Skeletal muscle tissue (tissue), 4 donors: ENCODE measurements around the gene ZNF682. TPM values are rescaled to one million over a fixed set of nuclear protein-coding genes. Genes with fewer than 3 reads are reported as not detected.
"Not testable (repeated sequence)": the region's sequence is repeated elsewhere in the genome, so short reads cannot be mapped to it uniquely, and the experiment has no call there.

Experiments used
- H3K27ac ChIP-seq: one replicate; pipeline ENCODE4 v1.7.0; 2013; ENCODE audit warnings: mild to moderate bottlenecking, low read depth, low read length, inconsistent platforms
- H3K27me3 ChIP-seq, 3 donors: one replicate each; pipeline ENCODE4 v1.7.0; 2013; ENCODE audit warnings: low read length in 3 of 3; ENCODE audit not compliant: control insufficient read depth in 3 of 3, insufficient read depth in 3 of 3
- H3K36me3 ChIP-seq, 3 donors: one replicate each; pipeline ENCODE4 v1.7.0; 2013; ENCODE audit warnings: low read length in 3 of 3; ENCODE audit not compliant: control insufficient read depth in 3 of 3, insufficient read depth in 3 of 3
- H3K4me1 ChIP-seq, 3 donors: one replicate each; pipeline ENCODE4 v1.7.0; 2013; ENCODE audit warnings: low read length in 3 of 3, mild to moderate bottlenecking in 3 of 3; ENCODE audit not compliant: control insufficient read depth in 3 of 3, insufficient read depth in 3 of 3
- H3K4me3 ChIP-seq, 3 donors: one replicate each; pipeline ENCODE4 v1.7.0; 2013; ENCODE audit warnings: low read length in 3 of 3
- H3K9ac ChIP-seq, 3 donors: one replicate each; pipeline ENCODE4 v1.7.0; 2013; ENCODE audit warnings: low read length in 3 of 3, mild to moderate bottlenecking in 3 of 3, moderate library complexity in 2 of 3, low read depth in 1 of 3
- H3K9me3 ChIP-seq, 3 donors: one replicate each; pipeline ENCODE4 v1.7.0; 2013; ENCODE audit warnings: low read length in 3 of 3; ENCODE audit not compliant: control insufficient read depth in 3 of 3
- total RNA-seq: library from RNA; depleted of rRNA; stranded (reverse); fragments of >200 nt; gene quantifications from one replicate; pipeline ENCODE4 v1.2.3, GENCODE V29; 2014
- donor health status: Osteomylitis.

ZNF682 gene
- total RNA-seq, 1 donor from 2014 or later, result 2.6 TPM

DNA sequence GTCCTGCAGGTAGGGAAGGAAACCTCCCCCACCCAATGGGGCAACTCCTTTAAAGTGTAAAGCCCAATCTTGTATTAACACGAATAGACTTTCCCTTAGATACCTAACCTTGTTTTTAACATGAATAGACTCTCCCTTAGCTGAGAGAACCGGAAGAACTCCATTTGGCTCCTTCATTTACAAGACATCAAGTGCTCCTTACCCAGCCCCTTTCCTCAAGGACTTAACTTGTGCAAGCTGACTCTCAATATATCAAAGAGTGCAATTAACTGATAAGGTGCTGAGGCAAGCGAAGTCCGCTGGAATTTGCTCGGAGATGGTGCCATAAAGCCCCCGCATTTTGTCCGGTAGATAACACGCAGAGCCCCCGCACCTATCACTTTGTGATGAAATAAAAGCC is 28.6 kb upstream of the ZNF682 start:
- no peaks in the 10 kb centered on the region for H3K4me1 ChIP-seq

DNA sequence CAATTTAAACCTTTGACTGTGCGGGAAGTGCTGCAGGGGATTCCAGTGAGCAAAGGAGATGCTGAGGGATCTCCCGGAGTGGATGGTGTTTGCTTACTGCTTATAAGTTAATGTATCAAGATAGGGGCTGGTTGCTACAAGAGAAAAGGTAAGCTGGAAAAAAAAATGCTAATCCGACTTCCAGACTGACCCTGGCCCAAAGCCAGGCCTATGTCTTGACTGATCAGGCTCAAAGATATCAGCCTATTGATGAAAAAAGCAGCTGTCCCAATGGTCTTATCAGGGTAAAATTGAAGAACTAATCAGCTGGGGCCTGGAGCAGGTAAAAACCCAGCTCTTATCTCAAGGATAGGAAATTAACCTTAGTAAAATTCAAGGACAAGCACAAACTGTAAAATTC is 27.6 kb upstream of the ZNF682 start:
- no peaks in the 10 kb centered on the region for H3K4me1 ChIP-seq
- no peaks in the 10 kb centered on the region for H3K27me3 ChIP-seq
- H3K9ac ChIP-seq, result no peak overlapping the region
- no peaks in the 10 kb centered on the region for H3K9me3 ChIP-seq
- no peaks in the 10 kb centered on the region for H3K36me3 ChIP-seq
- no peak overlapping the region for H3K4me3 ChIP-seq
- no peak overlapping the region for H3K27ac ChIP-seq

More for the DNA sequence above, 28.6 kb upstream of the ZNF682 start:
- Histone ChIP-seq H3K27ac (no peak overlapping the region), H3K36me3 (no peaks in the 10 kb centered on the region), H3K27me3 (no peaks in the 10 kb centered on the region), H3K4me3 (no peak overlapping the region), H3K9me3 (no peaks in the 10 kb centered on the region), H3K9ac (no peak overlapping the region)

DNA sequence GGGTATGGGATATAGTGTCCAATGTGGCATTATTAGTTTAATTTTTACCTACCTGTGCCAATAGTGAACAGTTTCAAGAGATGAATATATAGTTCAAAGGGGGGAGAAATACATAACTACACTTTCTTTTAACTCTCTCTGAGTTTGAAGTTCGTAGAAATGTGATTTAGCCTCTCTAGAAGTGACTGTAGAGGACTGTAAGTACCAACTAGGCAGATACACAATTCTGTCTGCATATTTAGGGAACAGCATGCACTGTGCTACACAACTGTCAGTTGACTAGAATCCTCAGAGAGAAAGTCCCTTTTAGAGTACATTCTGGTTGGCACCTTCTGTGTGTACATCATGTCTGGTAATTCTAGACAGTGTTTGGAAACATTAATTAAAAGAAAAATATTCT is 21.0 kb upstream of the ZNF682 start:
- H3K36me3 ChIP-seq, result no peaks in the 10 kb centered on the region
- H3K4me1 ChIP-seq, result no peaks in the 10 kb centered on the region
- no peak overlapping the region for H3K27ac ChIP-seq

DNA sequence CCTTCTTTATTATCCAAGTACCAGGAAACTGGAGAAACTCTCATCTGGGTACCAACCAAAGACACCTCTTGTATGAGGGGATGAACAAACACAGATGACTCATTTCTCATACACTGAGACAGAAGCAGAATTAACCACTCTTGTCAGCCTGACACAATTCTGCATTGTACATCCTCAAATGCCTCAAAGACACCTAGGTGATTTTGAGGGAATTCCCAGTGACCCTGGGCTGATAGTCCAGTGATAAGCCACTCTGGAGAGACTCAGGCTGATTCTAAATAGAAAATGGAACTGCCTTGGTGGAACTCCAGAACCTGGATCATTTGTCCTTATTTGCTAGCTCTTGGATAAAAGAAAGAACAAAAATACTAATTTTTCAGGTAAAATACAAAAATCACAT is 19.4 kb upstream of the ZNF682 start:
- H3K4me3 ChIP-seq, H3K27me3 ChIP-seq, H3K9ac ChIP-seq, H3K9me3 ChIP-seq, H3K27ac ChIP-seq, H3K36me3 ChIP-seq, H3K4me1 ChIP-seq: not testable (repeated sequence)

More for the DNA sequence above, 21.0 kb upstream of the ZNF682 start:
- Histone ChIP-seq H3K4me3 (no peak overlapping the region), H3K27me3 (no peaks in the 10 kb centered on the region), H3K9ac (no peak overlapping the region), H3K9me3 (no peaks in the 10 kb centered on the region)

DNA sequence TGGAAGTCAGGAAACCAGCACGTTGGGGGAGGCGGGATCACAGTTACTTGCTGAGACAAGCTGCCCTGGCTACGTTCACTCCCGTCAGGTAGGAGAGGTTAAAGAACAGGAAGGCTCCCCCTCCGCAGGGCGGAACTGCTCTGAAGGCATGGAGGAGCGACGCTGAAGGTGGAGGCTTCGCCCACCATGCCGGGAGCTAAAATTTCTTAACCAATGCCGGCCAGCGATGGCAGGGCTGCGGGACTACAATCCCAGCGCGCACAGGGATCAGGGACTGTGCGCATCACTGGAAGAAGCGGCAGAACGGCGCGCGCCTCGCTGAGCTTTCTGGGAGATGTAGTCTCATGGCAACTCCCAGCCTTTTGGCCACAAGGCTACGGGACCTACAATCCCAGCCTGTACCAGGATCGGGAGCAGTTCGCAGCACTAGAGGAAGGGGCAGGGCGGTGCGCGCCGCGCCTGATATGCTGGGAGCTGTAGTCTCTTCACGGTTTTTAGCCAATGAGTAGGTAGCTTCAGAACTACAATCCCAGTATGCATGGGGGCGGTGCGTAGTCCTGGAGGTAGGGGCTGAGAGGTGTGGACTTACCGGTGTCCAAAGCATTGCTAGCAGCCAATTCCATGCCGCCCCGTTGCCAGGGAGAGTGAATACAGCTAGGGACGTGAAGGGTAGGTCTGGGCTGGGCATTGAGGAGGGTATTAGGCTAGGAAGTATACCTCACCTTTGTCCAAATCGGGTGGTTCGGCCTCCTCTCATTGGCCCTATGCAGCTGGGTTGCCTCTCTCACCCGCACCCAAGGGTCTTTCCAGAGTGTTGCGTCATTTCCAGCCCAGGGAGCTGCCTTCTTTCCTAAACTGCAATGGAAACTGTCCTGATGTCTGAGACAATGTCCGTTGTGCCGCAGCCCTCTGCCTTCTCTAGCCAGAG is 12.8 kb upstream of the ZNF682 start:
- Histone ChIP-seq H3K27me3 (no peaks in the 10 kb centered on the region), H3K9ac (peak overlapping the region; percentile 69 to 79 (median 74)), H3K36me3 (no peaks in the 10 kb centered on the region), H3K27ac (peak overlapping the region; percentile 14), H3K9me3 (peaks cover 0 to 2% (median 0%) of the 10 kb centered on the region in 3 donors), H3K4me3 (peak overlapping the region; percentile 79 to 93 (median 92)), H3K4me1 (peaks cover 6 to 8% (median 6%) of the 10 kb centered on the region in 3 donors)

DNA sequence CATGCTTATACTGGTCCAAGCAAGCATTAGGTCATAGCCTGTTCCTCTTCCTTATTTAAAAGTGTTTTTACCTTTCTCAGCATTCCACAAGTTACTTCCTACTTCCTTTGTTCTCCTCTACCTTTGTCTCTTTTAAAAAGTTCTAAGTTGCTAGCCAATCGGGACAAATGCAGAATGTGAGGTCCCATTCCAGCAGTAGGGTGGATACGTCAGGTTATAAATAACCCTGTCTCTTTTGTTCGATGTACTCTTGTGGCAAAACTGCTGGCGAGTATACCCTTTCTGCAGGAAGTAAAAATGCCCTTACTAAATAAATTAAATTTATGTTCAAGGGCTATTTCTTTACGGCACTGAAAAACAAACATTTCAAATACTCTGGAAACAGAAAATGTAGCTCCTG is 6.4 kb upstream of the ZNF682 start:
- not testable (repeated sequence) for H3K27ac ChIP-seq, H3K9ac ChIP-seq, H3K4me3 ChIP-seq, H3K36me3 ChIP-seq, H3K27me3 ChIP-seq, H3K9me3 ChIP-seq, H3K4me1 ChIP-seq

DNA sequence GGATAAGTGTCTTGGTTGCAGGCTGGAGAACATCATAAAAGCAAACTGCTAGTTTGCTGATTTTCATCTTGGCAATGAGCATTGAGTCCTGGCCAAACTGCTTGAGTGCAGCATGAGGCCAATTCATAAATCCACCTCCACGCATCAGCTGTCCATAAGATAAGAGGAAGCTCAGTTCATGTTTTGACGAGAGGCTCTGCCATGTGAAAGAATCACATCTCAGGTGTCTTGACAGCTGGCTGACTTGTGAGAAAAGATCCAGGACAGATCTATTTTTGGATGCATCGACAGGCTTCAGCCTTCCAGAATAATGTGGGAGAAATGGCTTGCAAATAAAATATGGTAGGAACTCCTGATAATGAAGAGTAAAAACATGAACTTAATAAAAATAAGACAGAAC is 5.4 kb upstream of the ZNF682 start:
- H3K4me1 ChIP-seq, result peaks cover 0 to 2% (median 0%) of the 10 kb centered on the region in 3 donors
- no peaks in the 10 kb centered on the region for H3K36me3 ChIP-seq
- no peak overlapping the region for H3K4me3 ChIP-seq
- H3K27me3 ChIP-seq, result no peaks in the 10 kb centered on the region
- H3K9me3 ChIP-seq, result no peaks in the 10 kb centered on the region
- H3K9ac ChIP-seq, result no peak overlapping the region
- peak overlapping the region; percentile 16 for H3K27ac ChIP-seq

DNA sequence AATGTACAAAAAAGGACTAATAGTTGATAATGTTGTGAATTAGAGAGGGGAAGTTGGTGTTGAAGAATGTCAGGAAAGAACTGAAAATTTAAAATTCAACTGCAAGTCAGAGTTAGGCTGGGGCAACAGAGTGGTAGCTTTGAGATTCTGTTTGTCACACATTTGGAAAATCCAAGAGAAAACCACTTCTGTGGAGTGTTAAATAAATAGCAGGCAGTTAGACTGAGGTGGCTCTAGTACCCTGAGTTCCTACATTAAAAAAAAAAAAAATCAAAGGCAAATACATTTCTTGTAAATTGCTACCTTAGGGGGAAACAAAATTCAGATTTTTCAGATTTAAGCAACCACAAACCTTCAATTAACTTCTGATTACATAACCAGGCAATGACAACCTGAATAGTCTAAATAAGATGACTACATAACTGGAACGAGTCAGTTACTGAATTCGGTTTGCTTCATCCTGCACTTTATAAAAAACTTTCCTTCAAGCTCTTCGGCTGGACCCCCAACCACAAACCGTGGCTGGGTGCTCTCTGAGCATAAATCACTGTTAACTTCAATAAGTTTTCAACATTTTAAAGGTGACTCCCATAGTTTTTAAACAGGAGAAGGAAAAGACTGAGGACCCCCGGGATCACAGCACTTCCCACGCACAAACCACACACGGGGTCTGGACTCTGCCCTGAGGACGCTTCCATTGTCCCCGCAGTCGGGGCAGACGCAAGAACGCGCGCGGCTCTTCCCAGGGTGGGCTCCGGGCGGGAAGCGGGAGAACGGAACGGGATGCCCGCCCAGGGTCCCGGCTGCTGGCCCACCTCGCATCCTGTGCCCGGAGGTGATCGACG is 725 bp downstream of the ZNF682 start:
- Histone ChIP-seq H3K9ac (peak overlapping the region; percentile 66 to 74 (median 71)), H3K36me3 (no peaks in the 10 kb centered on the region), H3K4me1 (peaks cover 0 to 2% (median 0%) of the 10 kb centered on the region in 3 donors), H3K27me3 (no peaks in the 10 kb centered on the region), H3K9me3 (no peaks in the 10 kb centered on the region), H3K27ac (no peak overlapping the region), H3K4me3 (peak overlapping the region; percentile 79 to 95 (median 94))

DNA sequence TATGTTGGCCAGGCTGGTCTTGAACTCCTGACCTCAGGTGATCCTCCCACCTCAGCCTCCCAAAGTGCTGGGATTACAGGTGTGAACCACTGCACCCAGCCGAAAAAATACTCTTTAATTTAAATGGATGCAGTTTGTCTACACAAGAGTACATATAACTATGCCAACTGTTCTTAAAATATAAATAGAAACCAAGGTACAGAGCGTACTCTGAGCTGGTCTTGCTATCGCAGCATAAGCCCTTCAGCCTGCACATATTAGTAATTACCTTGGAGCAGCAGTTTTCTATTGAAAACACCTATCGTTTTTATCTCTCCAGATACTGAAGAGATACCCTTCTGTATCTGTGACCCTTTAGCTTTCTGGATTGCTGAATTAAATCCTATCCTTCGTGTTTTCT is 3.4 kb downstream of the ZNF682 start:
- Histone ChIP-seq H3K9ac (peak overlapping the region in 1 of 3 donors; percentile 30), H3K27me3 (no peaks in the 10 kb centered on the region), H3K36me3 (no peaks in the 10 kb centered on the region), H3K4me1 (peaks cover 0 to 2% (median 0%) of the 10 kb centered on the region in 3 donors), H3K27ac (no peak overlapping the region), H3K9me3 (no peaks in the 10 kb centered on the region), H3K4me3 (no peak overlapping the region)

DNA sequence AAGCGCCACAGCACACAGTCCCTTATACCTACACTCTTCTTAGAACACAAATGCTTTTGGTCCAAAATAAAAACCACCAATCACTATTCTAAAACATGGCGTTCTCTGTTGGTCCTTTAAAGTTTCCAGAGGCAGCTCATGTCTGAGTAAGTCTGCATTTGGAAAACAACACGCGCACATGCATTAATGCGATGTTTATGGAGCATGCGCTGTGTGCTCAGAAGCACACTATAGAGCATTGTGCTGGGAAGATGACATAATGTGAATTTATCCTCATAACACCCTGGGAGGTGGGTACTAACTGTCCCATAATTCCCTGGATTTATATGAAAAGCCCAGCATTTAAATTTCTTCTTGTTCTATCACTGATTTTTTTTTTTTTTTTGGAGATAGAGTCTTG is 10.7 kb downstream of the ZNF682 start:
- peaks cover 0 to 3% (median 3%) of the 10 kb centered on the region in 3 donors for H3K36me3 ChIP-seq
- no peak overlapping the region for H3K27ac ChIP-seq
- no peaks in the 10 kb centered on the region for H3K9me3 ChIP-seq
- no peaks in the 10 kb centered on the region for H3K4me1 ChIP-seq
- no peak overlapping the region for H3K9ac ChIP-seq
- no peaks in the 10 kb centered on the region for H3K27me3 ChIP-seq
- no peak overlapping the region for H3K4me3 ChIP-seq
